T-helper 1 cell (primary cell): Measurements from ENCODE around the gene TTC33.
"Not testable (repeated sequence)": the region's sequence is repeated elsewhere in the genome, so short reads cannot be mapped to it uniquely, and the experiment has no call there.

Experiments
- DNase-seq, 5 donors: peaks; one replicate each; pipeline ENCODE4 v3.0.0-alpha.2; 2012 to 2020

Gene TTC33

DNA sequence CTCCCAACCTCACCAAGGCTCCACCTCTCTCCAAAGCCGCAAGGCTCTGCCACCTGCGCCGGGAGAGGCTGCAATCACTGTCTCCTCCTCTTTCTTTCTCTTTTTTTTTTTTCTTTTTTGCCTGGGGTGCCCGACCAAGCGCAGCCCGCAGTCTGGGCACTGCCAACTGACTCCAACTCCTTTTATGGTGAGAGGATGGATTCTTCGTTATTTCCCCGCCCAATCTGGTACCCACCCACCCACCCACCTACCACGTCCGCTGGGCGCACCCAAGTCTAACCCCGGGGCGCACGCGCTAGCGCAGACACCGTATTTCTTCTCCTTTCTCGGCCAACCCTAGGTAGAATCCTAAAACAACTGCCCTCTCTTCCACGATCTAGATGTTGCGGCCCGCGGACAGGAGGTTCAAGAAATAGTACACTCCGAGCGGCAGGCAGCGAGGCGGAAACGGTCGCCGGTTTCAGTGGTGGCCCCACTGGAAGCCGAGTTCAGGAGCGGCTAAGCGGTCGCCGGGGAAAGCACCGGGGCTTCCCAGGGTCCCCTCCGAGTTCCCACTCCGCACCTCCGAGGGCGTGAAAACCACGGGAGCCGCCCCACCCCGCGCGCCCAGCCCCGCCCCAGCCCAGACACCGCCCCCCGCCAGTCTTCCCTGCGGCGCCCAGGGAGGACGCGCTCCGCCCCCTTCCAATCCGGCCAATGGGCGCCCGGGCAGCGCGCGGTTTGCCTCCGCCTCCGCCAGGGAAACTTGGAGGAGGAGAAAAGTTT is 76.4 kb downstream of the TTC33 start:
- DNase-seq = peak; percentile 84 to 97 (median 88)

- DNase-seq = no peak
These were observed 77.2 kb downstream of the TTC33 start for GRCh38 chr5:40678460-40679147.

DNA sequence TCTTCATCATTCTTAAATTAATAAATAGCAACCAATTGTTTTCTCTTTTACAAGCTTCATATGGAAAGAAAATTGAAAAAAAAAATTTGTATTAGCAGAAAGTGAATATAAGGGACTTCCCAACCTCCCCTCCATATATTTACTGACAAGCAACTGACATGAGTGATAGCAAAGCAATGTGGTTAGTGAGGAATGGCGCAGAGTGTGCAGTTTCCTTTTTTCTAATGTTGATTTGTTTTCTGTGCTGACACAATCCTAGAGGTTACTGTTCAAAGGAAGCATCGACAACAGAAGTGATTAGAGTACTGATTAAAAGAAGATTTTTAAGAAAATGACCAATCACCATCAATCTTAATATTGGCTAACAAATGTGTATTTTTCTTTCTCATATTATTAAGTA is 77.7 kb downstream of the TTC33 start:
- peak in 1 of 5 donors; percentile 75 for DNase-seq

DNA sequence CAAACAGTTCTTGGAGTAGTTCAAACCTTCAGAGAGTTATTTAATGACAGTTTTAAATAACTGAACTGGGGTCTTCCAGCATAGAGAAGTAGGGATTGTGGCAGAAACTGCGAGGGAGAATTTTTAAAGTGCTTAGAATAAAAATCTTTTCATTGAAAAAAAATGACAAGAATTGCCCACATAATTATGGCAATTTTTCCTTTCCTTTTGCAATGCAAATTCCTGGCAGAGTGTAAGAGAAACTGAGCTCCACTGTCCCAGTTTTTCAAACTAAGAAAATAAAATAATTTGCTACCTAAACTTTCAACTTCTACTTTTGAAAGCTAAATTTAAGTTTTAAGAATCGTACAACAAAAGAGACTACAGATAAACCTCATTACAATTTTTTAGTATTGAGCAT is 78.3 kb downstream of the TTC33 start:
- no peak for DNase-seq

- DNase-seq = no peak
These were observed 79.0 kb downstream of the TTC33 start for GRCh38 chr5:40676613-40677343.

DNA sequence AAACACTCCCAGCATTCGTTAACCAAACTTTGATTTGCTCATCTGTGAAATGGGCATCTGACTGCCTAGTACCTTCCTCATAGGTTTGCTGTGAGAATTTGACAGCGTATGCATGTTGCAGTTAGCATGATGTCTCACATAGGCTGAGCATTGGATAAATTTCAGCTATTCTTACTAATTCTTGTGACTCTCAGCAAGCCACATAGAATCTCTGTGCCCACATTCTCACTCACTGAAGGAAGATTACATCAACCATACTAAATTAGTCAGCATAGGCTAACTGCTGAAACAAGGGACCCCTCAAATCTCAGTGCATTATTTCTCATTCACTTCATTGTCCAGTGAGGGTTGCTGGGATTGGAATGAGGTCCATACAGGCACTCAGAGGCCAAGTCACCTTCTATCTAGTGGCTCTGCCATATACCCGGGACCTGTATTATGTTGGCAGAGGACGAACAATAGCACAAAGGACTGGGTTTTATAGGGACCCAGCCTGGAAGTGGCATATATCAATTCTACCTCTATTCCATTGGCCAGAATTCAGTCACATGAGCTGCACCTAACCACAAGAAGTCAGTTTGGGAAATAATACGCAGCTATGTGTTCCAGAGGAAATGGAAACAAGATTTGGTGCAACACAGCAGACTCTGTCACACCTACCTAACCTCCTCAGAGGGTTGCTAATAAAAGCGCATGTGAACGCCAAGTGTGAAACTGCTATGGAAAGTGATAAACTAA is 80.2 kb downstream of the TTC33 start:
- DNase-seq = peak in 1 of 5 donors; percentile 88

GRCh38 chr5:40674661-40675235 is 81.0 kb downstream of the TTC33 start:
- DNase-seq = no peak

GRCh38 chr5:40672425-40672824 is 83.3 kb downstream of the TTC33 start:
- DNase-seq = no peak

DNA sequence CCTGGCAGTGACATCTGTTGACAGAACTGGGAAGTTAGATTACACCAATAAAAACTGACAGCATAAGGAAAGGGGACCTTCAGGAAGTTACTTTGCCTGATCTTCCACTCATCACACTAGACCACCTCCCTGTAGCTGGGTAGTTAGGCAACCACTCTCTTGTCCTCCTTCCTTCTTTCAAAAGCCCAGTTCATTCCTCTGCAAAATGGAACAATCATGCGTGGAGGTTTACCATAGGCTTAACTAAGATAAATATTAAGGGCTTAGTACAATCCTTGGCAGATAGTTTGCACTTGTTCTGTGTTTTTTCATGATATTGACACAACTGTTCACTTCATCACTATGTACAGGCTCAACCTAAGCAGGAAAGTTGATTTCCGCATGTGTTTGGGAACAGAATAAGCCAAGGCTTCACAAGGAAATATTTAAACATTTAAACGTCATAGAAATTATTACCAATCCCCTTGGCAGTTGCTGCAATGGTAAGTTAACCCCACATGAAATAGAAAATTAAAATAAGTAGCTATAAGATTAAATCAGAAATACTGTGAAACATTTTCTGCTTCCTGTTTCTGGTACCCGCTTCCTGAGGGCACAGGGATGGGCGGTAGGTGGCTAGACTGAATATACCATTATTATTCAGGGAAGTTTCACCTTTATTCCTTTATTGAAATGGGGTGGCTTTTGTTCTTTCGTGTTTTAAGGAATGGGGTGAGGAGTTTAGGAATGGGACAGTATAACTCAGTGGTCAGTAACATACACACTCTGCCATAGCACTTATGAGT is 86.0 kb downstream of the TTC33 start:
- DNase-seq = no peak

- no peak for DNase-seq
These were observed 88.5 kb downstream of the TTC33 start for GRCh38 chr5:40667161-40667663.

DNA sequence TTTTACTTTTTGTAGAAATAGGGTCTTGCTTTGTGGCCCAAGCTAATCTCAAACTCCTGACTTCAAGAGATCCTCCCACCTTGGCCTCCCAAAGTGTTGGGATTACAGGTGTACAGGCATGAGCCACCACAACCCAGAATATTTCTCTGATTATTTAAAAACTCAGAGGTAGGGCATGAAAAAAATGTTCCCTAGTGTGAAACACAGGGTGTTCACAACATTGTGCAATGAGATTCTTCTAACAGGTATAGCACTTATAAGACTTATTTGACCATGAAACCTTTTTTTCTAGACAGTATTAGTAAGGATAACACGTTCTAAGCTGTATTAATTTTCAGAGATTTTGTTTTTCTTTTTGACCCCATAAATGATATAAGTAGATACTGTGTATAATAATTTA is 89.1 kb downstream of the TTC33 start:
- no peak for DNase-seq

- DNase-seq = no peak
These were observed 90.0 kb downstream of the TTC33 start for GRCh38 chr5:40665635-40666298.

DNA sequence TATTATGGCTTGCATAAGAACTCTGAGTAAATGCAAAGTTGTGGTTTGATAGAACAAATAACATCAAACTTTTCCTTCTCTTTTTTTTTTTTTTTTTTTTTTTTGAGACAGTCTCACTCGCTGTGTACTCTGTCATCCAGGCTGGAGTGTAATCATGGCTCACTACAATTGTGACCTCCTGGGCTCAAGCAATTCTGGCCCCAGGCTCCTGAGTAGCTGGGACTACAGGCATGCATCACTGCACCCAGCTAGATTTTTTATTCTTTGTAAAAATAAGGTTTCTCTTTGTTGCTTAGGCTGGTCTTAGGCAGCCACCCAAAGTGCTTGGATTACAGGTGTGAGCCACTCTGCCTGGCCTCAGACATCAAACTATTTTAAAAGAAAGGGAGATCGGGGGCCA is 95.0 kb downstream of the TTC33 start:
- no peak for DNase-seq

DNA sequence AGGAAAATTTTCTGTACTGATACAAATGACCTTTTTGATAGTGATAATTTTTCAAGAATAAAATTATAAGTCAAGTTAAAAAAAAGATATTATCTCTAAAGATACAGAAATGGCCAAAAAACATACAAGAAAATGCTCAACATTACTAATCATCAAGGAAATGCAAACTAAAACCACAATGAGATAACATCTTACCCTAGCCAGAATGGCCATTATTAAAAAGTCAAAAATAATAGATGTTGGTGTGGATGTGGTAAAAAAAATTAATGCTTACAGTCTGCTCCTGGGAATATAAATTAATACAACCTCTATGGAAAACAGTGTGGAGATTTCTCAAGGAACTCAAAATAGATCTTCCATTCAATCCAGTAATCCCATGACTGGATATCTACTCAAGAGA is 99.0 kb downstream of the TTC33 start:
- DNase-seq = no peak

- DNase-seq = not testable (repeated sequence)
These were observed 99.7 kb downstream of the TTC33 start for GRCh38 chr5:40656091-40656490.

DNA sequence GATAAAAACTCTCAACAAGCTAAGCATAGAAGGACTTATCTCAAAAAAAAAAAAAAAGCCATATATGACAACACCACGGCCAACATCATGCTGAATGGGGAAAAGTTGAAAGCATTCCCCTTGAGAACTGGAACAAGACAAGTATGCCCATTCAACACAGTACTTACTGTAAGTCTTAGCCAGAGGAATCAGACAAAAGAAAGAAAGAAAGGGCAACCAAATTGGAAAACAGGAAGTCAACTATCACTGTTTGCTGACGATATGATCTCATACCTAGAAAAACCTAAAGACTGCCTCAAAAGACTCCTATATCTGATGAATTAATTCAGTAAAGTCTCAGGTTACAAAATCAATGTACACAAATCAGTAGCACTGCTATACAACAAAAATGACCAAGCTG is 100.6 kb downstream of the TTC33 start:
- DNase-seq = peak in 1 of 5 donors; percentile 67

GRCh38 chr5:40654377-40654991 is 101.3 kb downstream of the TTC33 start:
- DNase-seq = no peak

- no peak for DNase-seq
These were observed 102.3 kb downstream of the TTC33 start for GRCh38 chr5:40653221-40654022.

DNA sequence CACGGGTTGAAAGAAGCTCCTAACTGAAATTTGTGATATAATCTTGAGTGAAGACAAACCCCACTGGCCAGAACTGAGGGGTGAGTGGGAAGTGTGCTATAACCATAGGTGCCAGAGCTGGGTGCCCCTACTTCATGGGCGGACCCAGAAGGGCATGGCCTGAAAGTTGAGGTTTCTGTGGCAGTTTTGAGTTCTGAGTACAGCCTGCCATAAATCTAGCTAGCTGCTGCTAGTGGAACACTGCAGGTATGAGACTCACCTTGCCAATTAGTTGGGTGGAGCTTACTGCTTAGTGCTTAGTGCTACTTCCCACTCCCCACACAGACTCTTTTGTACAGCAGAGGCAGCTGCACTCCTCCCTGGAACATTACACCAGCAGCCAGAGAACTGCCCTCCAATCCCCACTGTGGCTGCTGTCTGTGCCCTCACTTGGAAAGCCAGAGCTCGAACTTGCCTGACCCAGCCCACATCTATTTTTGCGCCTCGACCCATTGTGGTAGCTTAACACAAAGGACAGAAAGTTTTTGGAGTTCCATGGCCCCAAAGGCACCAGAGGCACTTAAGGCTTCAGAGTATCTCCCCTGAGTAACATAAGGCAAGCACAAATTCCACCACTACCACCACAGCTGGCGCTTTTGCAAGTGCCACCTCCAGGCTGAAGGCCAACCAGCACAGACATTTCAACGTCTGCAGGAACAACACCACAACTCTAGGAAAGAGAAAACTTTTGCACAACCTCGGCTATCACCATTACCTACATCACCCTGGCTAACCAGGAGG is 103.1 kb downstream of the TTC33 start:
- DNase-seq = peak in 1 of 5 donors; percentile 54
